K562 (cell line): Measurements from ENCODE around the gene TRPC4. TPM values are rescaled to one million over a fixed set of nuclear protein-coding genes. Genes with fewer than 3 reads are reported as not detected.

Experiments used
- ATAC-seq: fragments of 200-7000 bp; cut with Tn5 transposase; 3 replicates; pipeline ENCODE4 v1.9.1; 2020; ENCODE audit warnings: moderate library complexity
- BruUV-seq: library from RNA; stranded (reverse); fragments of 400-500 nt; replicated peaks from 2 replicates; lab custom pipeline; 2021; lab: Mats Ljungman, UMichigan
- CTCF ChIA-PET: fragments of 300-600 bp; formaldehyde crosslinking; extraction: SDS; loops from one replicate; lab custom pipeline; 2021; ENCODE audit warnings: low intra/inter-chr PET ratio; lab: Yijun Ruan, JAX
- POLR2A ChIA-PET: fragments of 300-600, 350-650 bp; sonication (Branson Sonifier 250); formaldehyde crosslinking; extraction: SDS; loops from one replicate; lab custom pipeline; 2021; ENCODE audit warnings: antibody characterized with exemption, inconsistent platforms; lab: Yijun Ruan, JAX
- DNase-seq, 4 experiments: peaks; one replicate each; pipeline versions ENCODE4 v3.0.0 to v3.0.0-alpha.2; 2011 to 2018; ENCODE audit warnings: low spot score in 3 of 4, mixed read lengths in 3 of 4; ENCODE audit errors: extremely low read depth in 1 of 4
- FAIRE-seq: peaks from 2 replicates; lab custom pipeline; 2011; peaks lifted over from hg19 to GRCh38; lab: Jason Lieb, UNC
- H2AFZ ChIP-seq: 2 replicates; pipeline ENCODE4 v1.6.0; 2011; ENCODE audit warnings: low read depth, low read length, control low read depth, inconsistent platforms
- H3K27ac ChIP-seq: fragments of 200-600 bp; 3 replicates; pipeline ENCODE4 v1.8.0; 2011; ENCODE audit warnings: low read depth, mild to moderate bottlenecking, control low read depth, inconsistent platforms, low read length, moderate library complexity, mixed read lengths; ENCODE audit errors: extremely low read depth
- H3K27me3 ChIP-seq, 2 experiments: fragments of 300-600 bp in 1 of 2; 2 replicates in 1 of 2; 3 replicates in 1 of 2; pipeline versions ENCODE4 v1.6.0 to v1.8.0; 2011; ENCODE audit warnings: inconsistent platforms in 2 of 2, low read length in 2 of 2, mild to moderate bottlenecking in 1 of 2, mixed read lengths in 1 of 2, moderate library complexity in 1 of 2; ENCODE audit not compliant: control insufficient read depth in 2 of 2, insufficient read depth in 2 of 2
- H3K36me3 ChIP-seq: fragments of 300-600 bp; 3 replicates; pipeline ENCODE4 v1.8.0; 2011; ENCODE audit warnings: mild to moderate bottlenecking, low read length, inconsistent platforms; ENCODE audit not compliant: control insufficient read depth, insufficient read depth
- H3K4me1 ChIP-seq, 2 experiments: fragments of 200-600 bp in 1 of 2; replicated peaks in 1 of 2; 2 replicates in 1 of 2; 3 replicates in 1 of 2; pipeline versions ENCODE4 v1.5.1 to v1.8.0; 2011; ENCODE audit warnings: inconsistent platforms in 2 of 2, low read length in 2 of 2, mild to moderate bottlenecking in 1 of 2, mixed read lengths in 1 of 2, moderate library complexity in 1 of 2; ENCODE audit not compliant: control insufficient read depth in 2 of 2, insufficient read depth in 2 of 2
- H3K4me2 ChIP-seq: 2 replicates; pipeline ENCODE4 v1.6.1; 2011; ENCODE audit warnings: low read length, control low read depth, inconsistent platforms, mixed read lengths; ENCODE audit not compliant: insufficient read depth
- H3K4me3 ChIP-seq: fragments of 200-600 bp; sonication (generic), shearing (Covaris generic); 2 replicates; pipeline ENCODE4 v1.5.1; 2016; ENCODE audit warnings: control low read depth, inconsistent platforms
- H3K79me2 ChIP-seq: fragments of 200-600 bp; 3 replicates; pipeline ENCODE4 v1.8.0; 2011; ENCODE audit warnings: low read length, inconsistent platforms; ENCODE audit not compliant: control insufficient read depth, insufficient read depth
- H3K9ac ChIP-seq, 2 experiments: 2 replicates each; pipeline versions ENCODE4 v1.6.0 to v1.6.1; 2011; ENCODE audit warnings: low read depth in 2 of 2, low read length in 2 of 2, control low read depth in 1 of 2, inconsistent platforms in 1 of 2, mild to moderate bottlenecking in 1 of 2, mixed read lengths in 1 of 2; ENCODE audit not compliant: insufficient read depth in 1 of 2
- H3K9me1 ChIP-seq: one replicate; pipeline ENCODE4 v1.6.0; 2011; ENCODE audit warnings: inconsistent platforms, mild to moderate bottlenecking, low read length, moderate library complexity; ENCODE audit not compliant: control insufficient read depth, insufficient read depth
- H3K9me3 ChIP-seq: replicated peaks from 2 replicates; pipeline ENCODE4 v1.5.1; 2011; ENCODE audit warnings: low read depth, low read length, inconsistent platforms; ENCODE audit not compliant: control insufficient read depth, insufficient read depth
- H4K20me1 ChIP-seq: replicated peaks from 2 replicates; pipeline ENCODE4 v1.6.1; 2011; ENCODE audit warnings: low read length, inconsistent platforms, mixed read lengths; ENCODE audit not compliant: control insufficient read depth, insufficient read depth
- CHD4 ChIP-seq: fragments of 200-600 bp; sonication (generic); IDR thresholded peaks from 3 replicates; pipeline ENCODE4 v1.6.1; 2012; ENCODE audit warnings: low read depth, mild to moderate bottlenecking, mixed read lengths, low read length, inconsistent platforms; ENCODE audit not compliant: insufficient read depth, insufficient replicate concordance, poor library complexity, severe bottlenecking
- CREM ChIP-seq: IDR thresholded peaks from 2 replicates; pipeline ENCODE4 v1.6.1; 2014; ENCODE audit warnings: antibody characterized with exemption, low read depth
- CTCF ChIP-seq, 3 experiments: IDR thresholded peaks in 2 of 3; conservative IDR thresholded peaks in 1 of 3; 2 replicates each; pipeline ENCODE4 v1.5.1; 2011 to 2012; ENCODE audit warnings: low read length in 3 of 3, mild to moderate bottlenecking in 3 of 3, control low read depth in 2 of 3, improper control_type of control experiment in 1 of 3, inconsistent platforms in 1 of 3, low read depth in 1 of 3, mixed read lengths in 1 of 3, moderate library complexity in 1 of 3; ENCODE audit not compliant: insufficient read depth in 2 of 3
- EP400 ChIP-seq: fragments of 450-650 bp; IDR thresholded peaks from 2 replicates; pipeline ENCODE4 v1.6.1; 2017; ENCODE audit warnings: antibody characterized with exemption, mild to moderate bottlenecking, moderate library complexity
- HEY1 ChIP-seq: fragments of 250-450 bp; sonication (Bioruptor Pico); IDR thresholded peaks from 2 replicates; pipeline ENCODE4 v1.5.0; 2020; ENCODE audit warnings: mild to moderate bottlenecking, moderate library complexity, borderline replicate concordance
- MBD1 ChIP-seq: fragments of 250-450 bp; sonication (Bioruptor Pico); IDR thresholded peaks from 2 replicates; pipeline ENCODE4 v1.8.0; 2022; ENCODE audit warnings: inconsistent platforms
- PHF8 ChIP-seq: fragments of 200-600 bp; sonication (generic); IDR thresholded peaks from 2 replicates; pipeline ENCODE4 v1.6.1; 2012; ENCODE audit warnings: mixed run types, mild to moderate bottlenecking, inconsistent platforms, low read length, moderate library complexity, borderline replicate concordance
- RFX5 ChIP-seq: IDR thresholded peaks from 2 replicates; pipeline ENCODE4 v1.6.1; 2011; ENCODE audit warnings: low read depth, mild to moderate bottlenecking, improper control_type of control experiment, low read length
- SAFB2 ChIP-seq: fragments of 200-400 bp; formaldehyde crosslinking; IDR thresholded peaks from 2 replicates; pipeline ENCODE4 v1.6.1; 2018; ENCODE audit warnings: borderline replicate concordance, low read length, low read depth, moderate library complexity; ENCODE audit not compliant: severe bottlenecking
- SNRNP70 ChIP-seq: fragments of 200-400 bp; formaldehyde crosslinking; optimal IDR thresholded peaks from 2 replicates; pipeline ENCODE3; 2017; ENCODE audit warnings: low read depth, low read length
- SRSF1 ChIP-seq: fragments of 200-400 bp; formaldehyde crosslinking; IDR thresholded peaks from 2 replicates; pipeline ENCODE4 v1.6.1; 2017; ENCODE audit warnings: mild to moderate bottlenecking, low read depth, low read length, moderate library complexity
- THRAP3 ChIP-seq: fragments of 450-650 bp; IDR thresholded peaks from 2 replicates; pipeline ENCODE4 v1.6.1; 2016; ENCODE audit warnings: mild to moderate bottlenecking, inconsistent platforms, borderline replicate concordance
- WGBS: fragments of 100-300 bp; shearing (Covaris generic); methylation state at CpG from one replicate; pipeline ENCODE4 v1.1.6; 2016; ENCODE audit warnings: low coverage, mixed read lengths; ENCODE audit not compliant: insufficient coverage; ENCODE audit errors: missing lambda C conversion rate; 5-methylcytosine and 5-hydroxymethylcytosine counted together
- in situ Hi-C: fragments of 300-500 bp; cut with MboI; formaldehyde crosslinking; loops from 4 replicates; pipeline ENCODE4 v1.15.0; 2018; ENCODE audit warnings: inconsistent platforms, mixed read lengths
- intact Hi-C: fragments of 100-400 bp; cut with micrococcal nuclease; formaldehyde crosslinking; loops from 2 replicates; pipeline ENCODE4 v1.14.2; 2022
- polyA plus RNA-seq, 8 experiments: library from polyadenylated mRNA; depleted of rRNA in 4 of 8; stranded (reverse) in 5 of 8; unstranded in 3 of 8; fragments of >200 nt; fragmentation: Nextera tagmentation in 2 of 8; fragmentation: Illumina TruSeq in 1 of 8; extraction: Ambion mirVana in 2 of 8; extraction: Trizol in 1 of 8; gene quantifications; 2 replicates each; pipeline versions ENCODE4 v1.2.1 to v1.2.3, GENCODE V29; 2011 to 2014; ENCODE audit warnings: inconsistent platforms in 1 of 8, missing spikeins in 1 of 8
- total RNA-seq, 7 experiments: library from RNA; depleted of rRNA in 6 of 7; stranded (reverse); fragments of >200 nt in 6 of 7; fragmentation: Illumina TruSeq in 2 of 7; extraction: Trizol in 2 of 7; gene quantifications; 2 replicates each; pipeline versions ENCODE4 v1.2.1 to v1.2.3, GENCODE V29; 2011 to 2021; ENCODE audit warnings: low replicate concordance in 1 of 7
- TF ChIP-seq, protein P1 (sequence below): sonication (generic); formaldehyde crosslinking; IDR thresholded peaks from 2 replicates; pipeline ENCODE4 v1.8.0; 2022; ENCODE audit warnings: missing genetic modification reagents, mild to moderate bottlenecking, borderline replicate concordance

Gene TRPC4
- total and polyA plus RNA-seq, 9 of the 15 experiments (the other 6 are each of a cell fraction or from before 2014, with no cell fraction given): 0.03 to 0.04 TPM; not detected in 7

GRCh38 chr13:37811441-37811840 is 58.1 kb downstream of the TRPC4 start (continued):
- TF ChIP-seq, protein P1, sequence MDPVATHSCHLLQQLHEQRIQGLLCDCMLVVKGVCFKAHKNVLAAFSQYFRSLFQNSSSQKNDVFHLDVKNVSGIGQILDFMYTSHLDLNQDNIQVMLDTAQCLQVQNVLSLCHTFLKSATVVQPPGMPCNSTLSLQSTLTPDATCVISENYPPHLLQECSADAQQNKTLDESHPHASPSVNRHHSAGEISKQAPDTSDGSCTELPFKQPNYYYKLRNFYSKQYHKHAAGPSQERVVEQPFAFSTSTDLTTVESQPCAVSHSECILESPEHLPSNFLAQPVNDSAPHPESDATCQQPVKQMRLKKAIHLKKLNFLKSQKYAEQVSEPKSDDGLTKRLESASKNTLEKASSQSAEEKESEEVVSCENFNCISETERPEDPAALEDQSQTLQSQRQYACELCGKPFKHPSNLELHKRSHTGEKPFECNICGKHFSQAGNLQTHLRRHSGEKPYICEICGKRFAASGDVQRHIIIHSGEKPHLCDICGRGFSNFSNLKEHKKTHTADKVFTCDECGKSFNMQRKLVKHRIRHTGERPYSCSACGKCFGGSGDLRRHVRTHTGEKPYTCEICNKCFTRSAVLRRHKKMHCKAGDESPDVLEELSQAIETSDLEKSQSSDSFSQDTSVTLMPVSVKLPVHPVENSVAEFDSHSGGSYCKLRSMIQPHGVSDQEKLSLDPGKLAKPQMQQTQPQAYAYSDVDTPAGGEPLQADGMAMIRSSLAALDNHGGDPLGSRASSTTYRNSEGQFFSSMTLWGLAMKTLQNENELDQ (CRISPR knock-in tag): no peak
- TF ChIP-seq CHD4 (no peak), SAFB2 (no peak), HEY1 (no peak), THRAP3 (no peak), SNRNP70 (no peak), EP400 (no peak), PHF8 (no peak), RFX5 (no peak)

DNA sequence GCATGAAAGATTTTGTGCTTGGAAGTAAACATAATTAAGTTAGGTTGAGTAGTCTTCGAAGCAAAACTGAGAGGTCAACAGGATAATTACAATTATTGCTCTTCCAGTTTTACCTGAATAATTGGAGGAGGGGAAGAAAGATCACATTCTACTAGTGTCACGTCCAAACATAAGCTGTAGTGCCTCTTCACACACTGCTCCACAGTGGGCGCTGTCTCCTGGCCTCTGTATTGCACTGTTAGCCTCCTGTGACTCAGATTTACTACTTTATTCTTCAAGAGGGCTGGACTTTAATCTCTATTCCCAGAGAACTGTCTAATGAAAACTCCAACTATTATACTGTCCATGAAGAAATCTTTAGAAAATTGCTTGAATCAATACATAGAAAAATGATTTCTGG is 62.9 kb downstream of the TRPC4 start:
- POLR2A ChIA-PET: no interaction called here
- Histone ChIP-seq H3K4me1 (no peaks in the 10 kb centered on the region), H3K79me2 (no peaks in the 10 kb centered on the region), H3K36me3 (no peaks in the 10 kb centered on the region), H3K4me2 (no peak overlapping the region), H3K27me3 (no peaks in the 10 kb centered on the region), H3K9me1 (no peaks in the 10 kb centered on the region), H4K20me1 (no peaks in the 10 kb centered on the region), H3K9me3 (no peaks in the 10 kb centered on the region), H3K27ac (no peak overlapping the region), H3K9ac (no peak overlapping the region), H3K4me3 (no peak overlapping the region), H2AFZ (no peak overlapping the region)
- FAIRE-seq (no peak), ATAC-seq (peak; percentile 57; the same call in 1 of the 3 replicates), DNase-seq (no peak)
- no TSS peak for BruUV-seq
- intact Hi-C loops (no loop called here), in situ Hi-C loops (no loop called here)
- no peak for TF ChIP-seq CREM
- peak in 1 of 3 experiments; percentile 18; a peak in 1 of 6 replicates for TF ChIP-seq CTCF (IDR thresholded peaks at IDR 0.05 in 2 of 3, conservative IDR thresholded peaks at IDR 0.05 in 1 of 3; ENCODE audit: insufficient read depth in 2 of 3, low read depth in 1 of 3, low read length in 3 of 3)
- no peak for TF ChIP-seq SRSF1
- no peak for TF ChIP-seq MBD1 (CRISPR knock-in tag)
- CTCF ChIA-PET: no interaction called here
- WGBS: 0% methylated on average over 3 of the region's 3 CpGs
